HG03432 (cell line): ENCODE data around the gene AGBL4.

Source experiments
- ATAC-seq: cut with Tn5 transposase; IDR thresholded peaks from one replicate; pipeline ENCODE4 v1.9.1; 2021; ENCODE audit warnings: mild to moderate bottlenecking, moderate library complexity; ENCODE audit not compliant: unreplicated experiment

AGBL4 gene

DNA sequence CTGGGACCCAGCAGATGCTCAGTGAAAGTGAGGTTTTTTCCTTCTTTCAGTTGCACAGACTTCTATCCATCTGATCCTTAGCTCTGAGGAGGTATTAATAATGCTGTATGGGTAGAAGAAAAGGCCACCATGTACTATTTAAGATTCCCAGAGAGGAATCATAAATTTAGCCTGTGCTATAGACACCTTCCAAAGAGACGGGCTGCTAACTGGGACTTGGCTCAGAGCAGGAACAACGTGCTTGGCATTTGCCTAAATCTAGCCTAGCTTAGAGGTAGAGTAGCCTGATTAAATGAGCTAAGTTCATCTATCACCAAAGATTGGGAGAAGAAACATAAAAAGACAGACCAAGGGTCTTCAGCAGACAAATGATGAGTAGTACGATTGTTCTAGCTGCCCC is 1070.1 kb downstream of the AGBL4 start:
- no peak for ATAC-seq

DNA sequence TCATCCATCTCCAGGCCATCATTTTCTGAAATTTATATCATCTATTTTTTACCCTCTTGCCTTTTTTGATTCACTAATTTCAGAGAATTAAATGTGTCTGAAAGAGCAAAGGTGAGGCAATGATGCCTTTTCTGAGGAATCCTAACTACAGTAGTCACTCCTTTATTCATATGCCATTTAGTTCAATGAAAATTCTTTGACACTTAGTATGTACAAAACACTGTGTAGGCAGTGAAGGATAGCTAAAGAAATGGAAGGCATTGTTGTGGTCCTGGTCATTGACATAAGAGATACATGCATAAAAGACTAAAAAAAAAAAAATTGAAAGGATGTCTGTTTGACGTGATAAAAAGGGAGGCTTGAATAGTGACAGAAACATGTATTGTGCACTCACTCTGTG is 1075.2 kb downstream of the AGBL4 start:
- ATAC-seq, result no peak

DNA sequence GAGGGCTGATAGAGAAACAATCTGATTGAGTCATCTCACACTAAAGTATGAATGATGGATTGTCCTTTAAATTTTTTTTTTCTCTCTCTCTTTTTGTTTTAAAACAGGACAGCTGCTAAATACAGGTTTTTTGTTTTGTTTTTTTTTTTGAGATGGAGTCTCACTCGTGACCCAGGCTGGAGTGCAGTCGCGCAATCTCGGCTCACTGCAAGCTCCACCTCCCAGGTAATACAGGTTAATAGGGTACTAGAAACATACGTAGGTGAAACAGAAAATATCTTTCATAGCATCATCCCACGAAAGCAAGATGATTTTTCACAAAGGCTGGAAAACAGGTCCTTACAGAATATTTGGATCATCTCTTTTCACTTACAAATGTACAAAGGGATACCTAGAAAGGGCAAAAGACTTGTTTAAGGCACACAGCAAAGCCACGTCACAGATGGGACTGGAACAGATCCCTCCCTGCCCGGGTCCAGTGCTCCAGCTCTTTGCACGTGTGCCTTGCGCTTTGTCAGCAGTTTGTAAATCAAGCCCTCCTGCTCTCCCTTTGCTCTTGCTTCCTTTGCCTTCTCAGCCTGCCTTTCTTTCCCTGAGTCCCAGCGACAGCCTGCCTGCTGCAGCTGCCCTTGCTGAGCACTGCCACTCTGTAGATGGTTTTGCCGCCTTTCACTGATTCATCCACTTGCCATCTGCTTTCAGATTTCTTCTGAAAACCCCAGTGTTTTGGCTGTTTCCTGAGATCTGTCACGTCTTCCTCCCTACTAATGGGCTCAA is 1075.8 kb downstream of the AGBL4 start:
- ATAC-seq, result no peak

DNA sequence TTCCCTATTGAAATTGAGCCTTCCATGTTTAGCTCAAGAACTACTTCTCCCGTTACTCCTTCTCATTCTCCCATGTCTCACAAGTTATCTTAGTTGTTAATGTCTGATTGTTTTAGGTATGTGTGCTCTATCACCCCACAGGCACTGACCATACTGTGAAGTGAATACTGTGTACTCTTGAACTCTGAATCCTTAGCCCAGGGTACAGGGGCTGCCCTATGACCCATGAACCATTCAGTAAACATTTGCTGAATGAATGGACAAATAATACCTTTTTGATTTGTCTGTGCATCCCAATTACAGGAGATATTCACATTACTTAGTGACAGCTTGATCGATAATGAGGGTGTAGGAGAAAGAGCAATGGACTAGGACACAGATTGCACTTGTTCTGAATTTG is 1077.7 kb downstream of the AGBL4 start:
- ATAC-seq, result no peak

DNA sequence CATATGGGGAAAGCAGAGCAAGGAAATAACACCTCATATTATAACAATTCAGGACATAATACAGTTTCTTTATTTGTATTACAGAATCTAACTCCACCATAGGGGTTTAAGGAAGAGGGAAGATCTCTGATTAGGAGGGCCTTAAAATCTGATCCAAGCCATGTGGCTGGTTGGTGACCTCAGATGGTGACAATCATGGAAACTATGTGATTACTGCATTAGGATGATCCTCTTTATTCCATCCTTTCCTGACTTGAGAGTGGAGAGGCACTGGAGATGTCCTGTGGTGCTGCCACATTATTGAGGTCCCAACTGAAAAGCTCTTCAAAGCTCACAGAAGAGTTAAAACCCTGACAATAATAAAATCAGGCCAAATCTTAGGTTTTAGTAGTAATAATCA is 1078.9 kb downstream of the AGBL4 start:
- ATAC-seq, result no peak

DNA sequence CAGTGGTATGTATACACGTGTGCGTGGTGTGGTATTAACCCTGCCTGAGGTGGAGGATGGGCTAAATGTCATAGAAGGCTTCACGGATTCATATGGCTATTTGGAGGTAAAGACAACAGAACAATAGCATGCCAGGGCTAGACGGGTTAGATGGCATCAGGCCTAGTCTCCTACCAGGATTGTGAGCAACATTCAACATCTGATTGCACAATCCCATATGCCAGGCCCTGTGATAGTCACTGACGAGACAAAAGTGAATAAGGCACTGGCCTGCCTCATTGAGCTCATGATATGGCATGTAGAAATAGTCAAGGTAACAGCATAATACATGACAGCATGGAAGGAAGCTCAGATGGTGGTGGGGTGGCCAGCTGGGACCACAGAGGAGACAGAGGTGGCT is 1079.9 kb downstream of the AGBL4 start:
- ATAC-seq, result no peak

DNA sequence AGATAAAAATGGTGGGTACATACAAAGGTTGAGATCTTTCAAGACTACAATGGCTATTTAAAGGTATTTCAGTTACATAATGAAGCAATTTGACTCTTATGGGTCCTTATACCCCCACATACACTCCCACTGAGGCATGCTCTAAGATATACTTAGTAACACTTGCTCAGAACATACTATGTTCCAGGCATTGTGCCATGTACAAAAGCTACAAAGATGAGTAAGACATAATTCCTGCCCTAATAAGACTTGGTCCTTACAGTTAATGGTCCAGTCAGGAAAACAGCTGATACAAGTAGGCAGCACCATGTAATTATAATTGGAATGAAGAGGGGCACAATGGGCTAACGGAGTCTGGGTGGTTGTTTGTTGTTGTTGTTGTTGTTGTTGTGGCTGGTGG is 1080.4 kb downstream of the AGBL4 start:
- ATAC-seq, result no peak

DNA sequence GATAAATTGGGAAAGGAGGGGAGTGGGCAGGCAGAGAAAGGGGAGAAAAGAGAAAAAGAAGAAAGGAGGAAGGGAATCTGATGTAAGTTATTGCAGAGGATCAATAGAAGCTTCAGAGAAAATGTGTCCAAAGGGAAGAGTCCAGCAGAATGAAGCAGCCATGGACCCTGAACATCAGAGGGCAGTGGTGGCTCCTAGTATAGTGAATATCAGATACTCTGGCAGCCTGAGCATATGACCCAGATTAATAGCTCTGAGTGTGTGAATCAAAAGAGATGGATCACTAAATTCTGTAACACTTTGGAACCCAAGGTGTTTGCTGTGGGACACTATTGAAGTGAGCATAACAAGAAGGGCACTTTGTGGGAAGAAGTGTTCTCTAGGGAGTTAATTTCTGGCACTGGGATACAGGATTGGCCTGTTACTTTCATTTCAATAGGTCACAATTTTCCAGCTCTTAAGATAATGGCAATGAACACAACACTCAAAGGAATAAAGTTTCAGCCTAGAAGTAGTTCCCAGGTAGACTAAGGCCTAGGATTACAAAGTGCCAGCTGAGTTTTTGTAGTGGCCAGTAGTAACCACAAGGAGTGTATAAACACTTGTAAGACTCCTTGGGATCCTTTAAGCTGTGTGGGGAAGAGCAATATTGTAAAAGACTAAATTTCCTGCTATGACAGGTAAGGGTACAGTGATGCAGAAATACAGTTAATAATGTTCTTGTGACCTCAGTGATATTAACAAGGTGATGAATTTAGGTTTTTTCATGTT is 1082.6 kb downstream of the AGBL4 start:
- ATAC-seq, result no peak

DNA sequence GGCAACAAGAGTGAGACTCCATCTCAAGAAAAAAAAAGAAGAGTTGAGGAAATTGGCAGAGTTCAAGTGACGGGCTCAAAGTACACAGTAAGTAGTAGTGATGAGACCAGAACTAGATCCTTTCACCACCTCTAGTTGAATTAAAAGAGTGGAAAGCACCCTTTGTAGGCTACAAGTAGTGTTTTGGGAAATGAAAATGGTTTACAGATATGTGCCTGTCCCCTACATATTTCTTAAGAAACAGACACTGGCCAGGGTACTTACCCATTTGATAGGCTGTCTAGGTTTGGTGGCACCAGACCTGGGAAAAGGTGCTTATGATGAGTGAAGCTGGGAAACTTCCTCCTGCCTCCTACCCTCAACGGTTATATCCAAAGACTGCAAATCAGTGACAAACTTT is 1083.4 kb downstream of the AGBL4 start:
- no peak for ATAC-seq

DNA sequence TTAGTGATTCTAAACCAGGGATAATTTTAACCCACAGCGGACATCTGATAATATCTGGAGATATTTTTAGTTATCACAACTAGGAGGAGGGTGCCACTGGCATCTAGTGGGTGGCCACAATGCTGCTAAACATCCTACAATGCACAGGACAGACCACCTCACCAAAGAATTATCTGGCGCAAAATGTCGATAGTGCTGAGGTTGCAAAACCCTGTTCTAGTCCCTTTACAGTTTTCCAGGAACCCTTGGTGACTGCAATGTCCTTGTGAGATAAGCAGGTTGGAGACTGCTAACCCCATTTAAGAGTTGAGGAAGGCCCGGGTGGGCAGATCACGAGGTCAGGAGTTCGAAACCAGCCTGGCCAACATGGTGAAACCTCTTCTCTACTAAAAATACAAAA is 1083.9 kb downstream of the AGBL4 start:
- ATAC-seq, result no peak

DNA sequence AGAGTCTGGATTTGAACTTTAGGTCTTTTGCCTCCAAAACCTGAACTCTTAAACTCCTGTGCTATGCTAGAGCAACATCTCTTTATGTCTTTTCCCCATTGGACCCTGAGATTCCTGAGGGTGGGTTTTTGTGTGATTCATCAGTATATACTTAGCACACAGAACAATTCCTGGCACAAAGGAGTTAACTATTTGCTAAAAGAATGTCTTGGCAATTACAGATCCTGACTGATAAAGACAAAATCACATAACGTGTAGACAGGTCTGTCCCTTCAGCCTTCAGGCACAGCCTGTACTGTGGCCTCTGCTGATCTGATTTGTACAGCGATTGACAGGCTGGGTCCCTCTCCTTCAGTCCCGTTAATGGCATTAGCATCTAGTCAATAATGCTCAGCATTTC is 1084.7 kb downstream of the AGBL4 start:
- no peak for ATAC-seq

DNA sequence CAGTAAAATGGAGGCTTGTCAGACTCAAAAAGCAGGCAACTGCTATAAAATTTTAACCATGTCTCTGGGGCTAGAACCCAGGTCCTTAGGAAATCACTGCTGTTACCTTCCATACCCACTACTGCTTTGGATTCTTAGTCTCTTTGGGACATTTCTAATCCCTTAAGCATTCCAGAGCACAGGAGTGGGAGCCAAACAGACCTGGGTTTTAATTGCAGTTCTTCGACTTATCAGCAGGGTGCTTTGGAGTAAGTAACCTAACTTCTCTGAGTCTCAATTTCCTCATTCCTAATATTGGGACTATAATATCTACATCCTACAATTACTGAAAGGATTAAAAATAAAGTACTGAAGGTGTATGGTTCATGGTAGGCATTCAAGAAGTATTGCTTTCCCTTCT is 1086.0 kb downstream of the AGBL4 start:
- ATAC-seq, result no peak

DNA sequence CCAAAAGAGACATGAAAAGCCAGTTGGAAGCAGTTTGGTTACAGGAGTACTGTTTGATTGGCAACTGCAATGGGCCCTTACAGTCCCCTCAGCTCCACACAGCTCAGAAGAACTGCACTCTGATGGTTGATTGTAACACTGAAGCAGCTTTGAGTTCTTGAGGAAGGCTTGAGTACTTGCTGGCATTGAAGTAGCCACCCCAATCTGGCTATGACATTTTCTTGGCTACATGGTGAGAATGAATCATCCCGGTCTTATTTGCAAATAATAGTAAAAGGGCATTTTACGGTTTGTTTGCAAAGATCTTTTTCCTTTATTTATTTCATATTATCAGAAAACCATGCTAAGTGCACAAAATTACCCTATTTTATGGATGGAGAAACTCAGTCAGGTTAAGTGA is 1087.3 kb downstream of the AGBL4 start:
- no peak for ATAC-seq

DNA sequence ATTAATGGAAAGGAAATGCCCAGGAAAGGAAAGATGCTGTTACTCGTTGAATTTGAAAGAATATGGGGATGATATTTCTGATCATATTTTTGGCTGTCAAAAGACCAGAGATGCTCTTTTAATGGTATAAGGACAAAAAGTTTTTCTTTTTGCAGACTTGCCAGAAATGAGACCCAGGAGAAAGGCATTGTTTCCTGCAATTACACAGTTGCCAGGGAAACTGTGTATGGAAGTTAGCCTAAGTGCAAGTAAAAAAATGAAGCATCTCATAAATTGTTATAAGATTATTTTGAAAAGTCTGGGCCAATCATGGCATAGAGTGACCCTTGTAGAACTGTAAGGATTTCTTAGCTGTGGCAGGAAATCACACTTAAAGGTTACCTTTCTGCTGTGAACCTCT is 1091.4 kb downstream of the AGBL4 start:
- ATAC-seq, result no peak

DNA sequence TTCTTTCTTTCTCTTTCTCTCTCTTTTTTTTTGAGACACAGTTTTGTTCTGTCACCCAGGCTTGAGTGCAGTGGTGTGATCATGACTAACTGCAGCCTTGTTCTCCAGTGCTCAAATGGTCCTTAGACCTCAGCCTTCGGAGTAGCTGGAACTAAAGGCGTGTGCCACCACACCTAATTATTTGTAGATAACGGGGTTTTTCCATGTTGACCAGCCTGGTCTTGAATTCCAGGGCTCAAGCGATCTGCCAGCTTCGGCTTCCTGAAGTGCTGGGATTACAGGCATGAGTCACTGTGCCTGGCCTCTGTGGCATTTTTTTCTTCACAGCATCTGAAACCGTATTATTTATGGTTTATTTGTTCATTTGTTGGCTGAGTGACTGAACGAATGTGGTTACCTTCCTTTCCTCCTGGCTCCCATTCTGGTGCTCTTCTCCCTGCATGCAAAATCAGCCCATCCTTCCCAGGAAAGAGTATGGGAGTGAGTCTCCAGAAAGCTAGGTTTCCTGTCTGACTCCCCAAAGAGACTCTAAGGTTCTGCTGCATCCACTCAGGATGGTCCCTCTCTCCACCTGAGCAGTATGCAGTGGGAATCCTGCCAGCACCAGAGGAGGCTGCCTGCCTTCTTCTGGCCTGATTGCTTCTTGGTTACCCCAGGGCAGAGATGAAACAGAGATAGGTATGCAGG is 1092.1 kb downstream of the AGBL4 start:
- ATAC-seq, result no peak

DNA sequence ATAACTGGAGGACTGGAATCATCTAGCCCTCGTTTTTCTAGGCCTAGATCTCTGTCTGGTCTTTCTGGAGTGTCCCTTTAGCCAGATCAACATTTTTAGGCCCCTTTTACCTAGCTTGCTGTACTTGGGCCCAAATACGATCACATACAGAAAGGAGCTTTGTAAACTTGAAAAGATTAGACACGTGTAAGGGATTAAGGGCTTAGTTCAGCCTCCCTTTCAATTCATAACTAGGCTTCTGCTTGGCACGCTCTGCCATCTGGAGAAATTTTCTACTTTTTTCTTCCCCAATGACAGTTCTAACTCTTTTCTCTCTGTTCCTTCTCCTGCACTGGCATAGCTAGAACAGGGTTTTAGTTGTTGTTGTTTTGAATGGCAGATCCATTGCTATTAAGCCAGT is 1093.7 kb downstream of the AGBL4 start:
- ATAC-seq, result no peak

DNA sequence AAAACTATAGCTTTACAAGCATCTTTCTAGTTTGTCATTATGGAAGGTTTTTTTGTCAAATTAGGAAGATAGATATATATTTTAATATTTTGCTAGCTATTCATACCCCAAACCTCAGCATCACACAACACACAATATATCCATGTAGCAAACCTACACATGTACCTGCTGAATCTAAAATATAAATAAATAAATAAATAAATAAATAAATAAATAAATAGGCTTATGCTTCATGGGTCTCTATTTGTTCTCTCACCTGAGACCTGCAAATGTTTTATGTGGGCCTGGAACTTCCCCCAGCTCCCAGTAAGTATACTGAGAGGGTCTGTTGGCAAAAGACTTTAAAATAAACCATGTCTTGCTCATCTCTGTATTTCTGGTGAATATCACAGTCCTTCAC is 1099.7 kb downstream of the AGBL4 start:
- ATAC-seq, result no peak

DNA sequence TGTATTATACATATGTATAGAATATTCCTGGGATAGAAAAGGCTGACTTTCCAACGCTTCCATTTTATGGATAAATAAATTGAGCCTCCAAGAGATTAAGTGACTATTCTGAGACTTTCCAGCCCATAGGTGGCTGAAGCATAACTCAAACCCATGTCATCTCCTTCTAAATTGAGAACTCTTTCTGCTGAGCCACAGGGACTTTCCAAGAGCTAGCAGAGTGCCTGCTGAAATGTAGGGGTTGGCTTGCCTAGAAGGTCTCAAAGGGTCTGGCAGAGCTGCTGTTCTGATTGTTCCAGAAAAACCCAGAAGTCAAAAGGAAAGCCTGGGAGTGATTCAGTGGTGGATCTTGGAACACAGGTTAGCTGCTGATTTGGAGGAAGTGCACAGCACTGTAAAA is 1100.6 kb downstream of the AGBL4 start:
- ATAC-seq, result no peak

DNA sequence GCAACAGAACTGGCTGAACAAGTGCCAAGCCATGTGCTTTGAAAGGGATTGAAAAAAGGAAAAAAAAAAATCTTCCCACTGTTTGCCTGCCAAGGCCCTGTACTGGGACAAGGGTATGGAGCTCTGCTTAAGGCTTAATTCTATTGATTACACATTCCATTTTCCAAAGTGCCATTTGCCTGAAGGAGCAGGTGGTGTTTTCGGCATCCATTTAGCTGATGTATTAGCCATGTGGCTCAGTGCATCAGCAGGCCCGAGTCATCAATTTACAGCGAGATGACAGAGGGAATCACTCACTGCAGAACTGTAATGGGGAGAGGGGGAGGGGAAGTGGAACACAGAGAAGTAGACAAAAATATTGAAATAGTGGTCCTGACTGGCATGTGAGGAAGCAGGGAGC is 1102.9 kb downstream of the AGBL4 start:
- no peak for ATAC-seq

DNA sequence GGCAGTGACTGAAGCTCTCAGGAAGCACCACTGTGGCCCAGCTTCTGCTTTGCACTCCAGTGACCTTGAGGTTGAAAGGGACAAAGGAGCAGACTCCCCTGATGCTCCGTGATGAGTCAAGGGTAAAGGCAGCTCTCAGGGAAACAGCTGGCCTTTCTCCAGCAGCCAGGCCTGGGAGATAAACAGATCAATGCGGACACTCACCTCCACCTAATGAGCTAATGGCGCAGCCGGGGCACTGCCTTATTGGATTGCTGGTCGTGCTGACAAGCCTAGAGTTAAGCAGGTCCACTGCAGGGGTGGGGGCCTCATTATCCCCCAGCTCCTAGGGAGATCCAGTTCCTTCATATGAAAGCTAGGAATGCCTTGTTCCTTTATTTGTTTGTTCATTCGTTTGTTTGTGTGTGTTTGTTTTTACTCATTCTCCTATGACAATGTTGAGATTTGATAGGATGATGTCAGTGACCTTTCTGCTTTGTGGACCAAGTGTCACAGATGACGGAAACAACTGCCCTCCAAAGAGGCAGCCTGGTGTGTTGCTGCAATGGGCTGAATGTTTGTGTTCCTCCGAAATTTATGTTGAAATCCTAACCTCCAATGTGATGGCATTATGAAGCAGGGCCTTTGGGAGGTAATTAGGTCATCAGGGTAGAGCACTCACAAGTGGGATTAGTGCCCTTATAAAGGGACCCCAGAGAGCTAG is 1105.7 kb downstream of the AGBL4 start:
- ATAC-seq, result no peak

DNA sequence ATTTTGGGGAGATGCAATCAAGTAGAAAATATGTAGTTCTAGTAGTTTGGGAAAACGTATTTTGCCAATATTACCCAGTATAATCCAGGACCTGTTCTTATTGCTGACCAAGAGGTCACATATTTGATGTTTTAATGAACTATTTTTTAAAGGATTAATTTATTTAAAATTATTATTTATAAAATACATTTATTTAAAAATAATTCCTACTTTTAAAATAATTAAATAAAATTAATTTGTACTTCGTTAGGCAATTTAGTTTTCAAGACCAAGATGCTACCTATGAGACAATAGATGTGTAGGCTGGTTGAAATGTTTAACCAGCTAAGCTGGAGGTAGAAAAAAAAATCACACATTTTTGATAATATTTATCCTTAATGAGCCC is 1106.7 kb downstream of the AGBL4 start:
- no peak for ATAC-seq
